Measurements from ENCODE around the gene SKAP1. TPM values are rescaled to one million over a fixed set of nuclear protein-coding genes. Genes with fewer than 3 reads are reported as not detected.
A peak's percentile ranks its signal among the peaks of the same experiment; 100 is the strongest.

Gene SKAP1
- total RNA-seq, 1 experiment from 2014 or later, result 0.18 TPM

GRCh38 chr17:48151220-48151619 is 278.8 kb downstream of the SKAP1 start:
- DNase-seq (ENCODE audit: low read depth), result no peak

DNA sequence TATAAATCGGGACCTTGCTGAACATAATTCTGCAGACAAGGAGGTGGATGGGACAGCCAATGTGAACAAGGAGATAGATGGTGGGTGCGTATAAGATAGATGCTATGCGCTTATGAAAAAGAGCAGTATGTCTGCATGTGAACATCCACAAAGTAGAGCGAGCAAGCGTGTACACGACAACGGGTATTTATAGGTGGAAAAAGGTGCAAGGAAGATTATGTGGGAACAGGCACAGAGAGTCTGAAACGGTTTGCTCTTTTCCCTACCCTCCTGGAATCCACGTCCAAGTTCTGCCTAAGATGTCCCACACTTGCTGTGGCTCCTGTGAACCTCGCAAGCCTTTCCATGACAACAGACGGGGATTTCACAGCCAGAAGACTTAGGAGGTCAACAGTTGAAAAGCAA is 279.4 kb downstream of the SKAP1 start:
- DNase-seq (ENCODE audit: low read depth), result no peak

GRCh38 chr17:48149787-48150463 is 280.1 kb downstream of the SKAP1 start:
- DNase-seq (ENCODE audit: low read depth), result no peak

GRCh38 chr17:48148854-48149786 is 280.9 kb downstream of the SKAP1 start:
- DNase-seq (ENCODE audit: low read depth), result no peak

- no peak for DNase-seq (ENCODE audit: low read depth)
Observed at GRCh38 chr17:48148029-48148770, 281.8 kb downstream of the SKAP1 start.

- no peak for DNase-seq (ENCODE audit: low read depth)
Observed at GRCh38 chr17:48144976-48145798, 284.8 kb downstream of the SKAP1 start.

DNA sequence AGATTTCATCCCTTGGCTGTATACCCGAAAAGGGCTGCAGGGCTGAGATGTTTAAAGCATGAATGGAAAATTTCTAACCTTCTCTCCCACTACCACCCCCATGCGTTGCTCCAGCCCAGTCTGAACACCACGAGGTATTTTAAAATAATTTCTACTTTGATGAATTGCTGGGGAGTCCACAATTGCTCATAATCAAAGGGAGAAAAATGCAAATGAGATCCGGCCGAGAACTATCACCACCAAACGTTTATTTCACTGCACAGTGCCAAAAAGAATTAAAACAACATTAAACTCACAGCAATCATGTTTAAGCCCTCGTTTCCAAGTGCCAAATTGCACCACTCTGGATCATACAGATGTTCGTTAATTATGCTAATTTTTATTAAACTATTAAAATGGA is 285.8 kb downstream of the SKAP1 start:
- no peak for DNase-seq (ENCODE audit: low read depth)

DNA sequence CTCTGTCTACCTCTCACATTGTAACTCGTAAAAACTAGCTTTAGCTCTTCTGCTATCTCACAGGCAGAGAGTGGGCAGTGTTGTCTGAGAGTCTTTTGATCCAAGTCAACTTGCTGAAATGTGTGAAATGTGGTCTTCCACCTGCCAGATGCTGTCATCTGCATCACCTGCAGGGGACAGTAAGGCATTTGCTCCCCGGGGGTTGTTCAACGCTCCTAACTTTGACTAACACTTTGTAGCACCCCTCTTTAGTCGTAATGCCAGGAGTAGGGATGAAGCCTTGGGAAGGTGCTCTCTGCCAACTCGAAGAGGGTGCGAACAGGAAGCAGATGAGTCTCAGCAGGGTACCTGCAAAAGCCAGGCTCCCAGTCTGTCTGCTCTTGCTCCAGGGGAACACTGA is 286.4 kb downstream of the SKAP1 start:
- DNase-seq (ENCODE audit: low read depth), result no peak

- no peak for DNase-seq (ENCODE audit: low read depth)
Observed at GRCh38 chr17:48139944-48140343, 290.1 kb downstream of the SKAP1 start.

DNA sequence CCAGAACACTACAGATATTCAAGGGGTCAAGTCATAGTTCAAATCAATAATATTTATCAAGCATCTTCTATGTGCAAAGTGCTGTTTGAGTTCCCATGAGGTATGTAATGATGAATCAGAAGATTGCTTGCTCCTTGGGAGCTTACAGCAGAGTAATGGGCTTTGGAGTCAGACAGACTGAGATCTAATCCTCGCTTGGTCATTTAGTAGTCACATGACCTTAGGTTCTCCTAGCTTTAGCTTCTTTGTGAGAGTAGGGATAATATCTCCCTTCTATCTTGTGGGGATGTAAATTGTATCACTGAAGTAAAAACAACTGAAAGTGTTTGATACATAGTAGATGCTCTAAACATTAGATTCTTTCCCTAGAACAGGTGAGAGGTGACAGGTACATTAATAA is 292.4 kb downstream of the SKAP1 start:
- no peak for DNase-seq (ENCODE audit: low read depth)

GRCh38 chr17:48134912-48135480 is 295.0 kb downstream of the SKAP1 start:
- no peak for DNase-seq (ENCODE audit: low read depth)

GRCh38 chr17:48132385-48132784 is 297.6 kb downstream of the SKAP1 start:
- DNase-seq (ENCODE audit: low read depth), result no peak

GRCh38 chr17:48131216-48131824 is 298.7 kb downstream of the SKAP1 start:
- peak; percentile 52 for DNase-seq (ENCODE audit: low read depth)

DNA sequence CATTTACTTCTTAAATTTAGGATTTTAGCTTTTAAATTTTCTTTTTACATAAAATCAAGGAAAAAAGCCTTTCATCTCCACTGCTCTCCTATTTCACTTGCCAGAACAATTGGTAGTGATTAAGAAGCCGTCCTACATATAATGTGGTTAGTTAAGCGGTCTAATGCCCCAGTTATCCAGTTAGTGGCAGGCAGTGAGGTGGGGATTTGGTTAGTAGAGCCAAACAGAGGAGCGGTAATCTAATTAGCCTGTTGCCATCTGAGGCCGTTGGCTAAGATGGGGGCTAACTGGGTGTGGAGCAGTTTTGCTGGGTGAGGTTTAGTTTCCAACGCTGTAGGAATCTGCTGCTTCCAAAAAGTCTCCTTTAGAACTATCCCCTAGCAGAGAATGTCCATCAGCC is 300.0 kb downstream of the SKAP1 start:
- DNase-seq (ENCODE audit: low read depth), result no peak

DNA sequence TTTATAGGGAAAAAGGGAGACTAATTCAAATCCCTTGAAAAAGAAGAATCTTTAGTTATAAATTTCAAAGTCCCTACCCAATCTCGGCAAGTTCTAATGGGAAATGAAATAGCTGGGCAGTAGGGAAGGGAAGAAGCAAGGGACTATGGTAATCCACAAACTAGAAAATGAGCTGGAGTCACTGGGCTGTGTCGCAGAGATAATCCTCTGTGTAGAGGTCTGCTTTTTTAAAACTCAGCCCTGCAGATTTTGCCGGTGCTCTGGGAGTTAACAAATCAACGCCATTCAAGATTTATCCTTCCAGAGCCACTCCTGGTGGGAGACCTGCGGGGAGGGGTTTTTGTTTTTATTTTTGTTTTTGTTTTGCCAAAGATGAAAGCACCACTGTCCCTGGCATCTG is 301.6 kb downstream of the SKAP1 start:
- no peak for DNase-seq (ENCODE audit: low read depth)

DNA sequence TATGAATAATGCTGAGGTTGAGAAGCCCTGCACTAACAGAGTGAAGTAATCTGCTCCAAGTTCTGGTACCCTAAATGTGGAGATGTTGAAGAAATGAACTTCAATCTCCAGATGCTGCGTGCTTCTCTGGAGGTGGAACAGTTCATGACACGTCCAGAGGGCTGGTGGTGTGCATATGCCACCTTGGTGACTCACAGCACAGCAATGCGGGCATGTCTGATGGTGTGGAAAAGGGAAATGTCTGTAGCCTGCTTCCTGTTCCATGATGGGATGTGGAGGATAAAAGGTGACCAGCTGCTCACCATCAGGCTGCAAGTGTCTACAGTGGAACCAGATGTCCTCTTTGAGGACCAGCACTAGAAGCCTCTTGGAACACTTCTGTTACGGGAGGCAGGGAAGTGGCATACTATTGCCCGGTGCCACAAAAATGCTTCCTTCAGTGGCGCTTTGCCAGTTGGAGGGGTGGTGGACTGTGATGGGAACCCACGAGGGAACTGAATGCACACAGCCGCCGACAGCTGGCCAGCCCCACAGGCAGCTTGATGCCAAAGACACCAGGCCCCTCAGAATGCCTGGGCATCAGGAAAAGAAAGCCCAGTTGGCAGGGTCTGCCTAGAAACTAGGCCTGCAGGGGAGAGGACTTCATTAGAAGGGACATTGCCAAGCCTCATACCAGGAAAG is 302.5 kb downstream of the SKAP1 start:
- DNase-seq (ENCODE audit: low read depth), result peak; percentile 84

- DNase-seq (ENCODE audit: low read depth), result no peak
Observed at GRCh38 chr17:48126532-48126850, 303.5 kb downstream of the SKAP1 start.

DNA sequence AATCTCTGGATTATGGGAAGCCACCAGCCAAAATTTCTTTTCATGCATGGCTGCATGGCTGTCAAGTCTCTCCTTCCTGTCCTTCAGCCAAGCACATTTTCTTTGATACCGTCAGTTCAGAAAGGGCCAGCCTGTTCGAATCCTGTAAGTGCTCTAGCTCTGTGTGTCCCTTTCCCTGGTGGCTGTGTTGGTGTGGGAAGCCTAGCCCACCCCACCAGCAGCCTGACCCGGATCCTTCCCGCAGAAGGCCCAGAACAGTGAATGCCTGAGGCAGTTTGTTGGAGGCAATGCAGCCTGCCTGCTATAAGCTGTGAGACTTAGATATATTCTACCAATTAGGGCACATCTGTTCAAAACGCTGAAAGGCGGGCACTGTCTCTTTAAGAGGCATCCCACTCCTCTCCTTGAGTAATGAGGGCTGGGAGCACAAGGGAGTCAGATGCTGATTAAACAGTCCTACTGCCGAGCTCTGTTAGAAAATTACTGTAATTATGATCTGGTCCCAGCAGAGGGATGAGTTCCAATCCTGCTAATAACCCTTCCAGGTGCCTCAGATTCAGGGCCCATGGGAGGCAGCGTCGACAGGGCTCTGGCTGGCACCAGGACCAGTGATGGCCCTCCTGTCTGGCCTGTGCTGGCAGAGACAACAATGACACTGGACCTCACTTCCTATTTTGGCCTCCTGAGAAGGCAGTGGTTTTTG is 304.0 kb downstream of the SKAP1 start:
- DNase-seq (ENCODE audit: low read depth), result no peak

- no peak for DNase-seq (ENCODE audit: low read depth)
Observed at GRCh38 chr17:48123776-48124388, 306.1 kb downstream of the SKAP1 start.
